Neural cell (in vitro differentiated cells): ENCODE data around the gene TMC7.

Experiments used
- EP300 ChIP-seq: fragments of 450-650 bp; conservative IDR thresholded peaks from 2 replicates; pipeline ENCODE4 v1.6.1; 2014; ENCODE audit warnings: antibody characterized with exemption, mild to moderate bottlenecking, moderate library complexity; ENCODE audit not compliant: poor library complexity, severe bottlenecking
- EZH2 ChIP-seq: fragments of 200-600, 300-800 bp; shearing (Covaris generic), sonication (generic); IDR thresholded peaks from 2 replicates; pipeline ENCODE4 v1.6.1; 2014; ENCODE audit warnings: antibody characterized with exemption, low read length, borderline replicate concordance, mild to moderate bottlenecking; ENCODE audit not compliant: insufficient read depth, poor library complexity, severe bottlenecking
- MXI1 ChIP-seq: fragments of 450-650 bp; conservative IDR thresholded peaks from 2 replicates; pipeline ENCODE4 v1.6.1; 2014; ENCODE audit warnings: antibody characterized with exemption, mild to moderate bottlenecking; ENCODE audit not compliant: poor library complexity, severe bottlenecking
- POLR2AphosphoS5 ChIP-seq: IDR thresholded peaks from 2 replicates; pipeline ENCODE4 v1.6.1; 2012
- RAD21 ChIP-seq: fragments of 450-650 bp; conservative IDR thresholded peaks from 2 replicates; pipeline ENCODE4 v1.6.1; 2014; ENCODE audit warnings: antibody characterized with exemption, mild to moderate bottlenecking, moderate library complexity
- SMC3 ChIP-seq: fragments of 450-650 bp; conservative IDR thresholded peaks from 2 replicates; pipeline ENCODE4 v1.6.1; 2014; ENCODE audit warnings: antibody characterized with exemption, mild to moderate bottlenecking, moderate library complexity; ENCODE audit not compliant: poor library complexity
- TAF1 ChIP-seq: IDR thresholded peaks from 2 replicates; pipeline ENCODE4 v1.6.1; 2012; ENCODE audit warnings: low read depth
- TF ChIP-seq, protein P1 (sequence below): fragments of 450-650 bp; IDR thresholded peaks from 2 replicates; pipeline ENCODE4 v1.5.1; 2014; ENCODE audit warnings: antibody characterized with exemption, mild to moderate bottlenecking, moderate library complexity; ENCODE audit not compliant: poor library complexity, severe bottlenecking
- TF ChIP-seq, protein P2 (sequence below): IDR thresholded peaks from 2 replicates; pipeline ENCODE4 v1.6.1; 2012; ENCODE audit warnings: borderline replicate concordance

DNA sequence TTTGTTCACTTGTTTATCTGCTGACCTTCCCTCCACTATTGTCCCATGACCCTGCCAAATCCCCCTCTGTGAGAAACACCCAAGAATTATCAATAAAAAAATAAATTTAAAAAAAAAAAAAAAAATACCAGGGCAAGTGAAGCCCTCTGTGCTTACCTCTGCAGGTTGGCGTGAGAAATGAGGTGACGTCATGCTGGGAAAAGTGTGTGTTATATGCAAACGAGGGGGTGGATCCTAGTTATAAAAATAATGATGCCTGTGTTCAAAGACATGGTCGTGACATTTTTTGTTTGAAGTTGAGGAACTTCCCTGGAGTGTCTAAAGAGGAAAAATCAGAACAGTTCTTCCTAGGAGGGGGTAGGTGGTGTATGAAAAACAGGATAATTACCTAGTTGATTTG, 20.2 kb downstream of the TMC7 start:
- TF ChIP-seq RAD21 (no peak), SMC3 (no peak), TAF1 (no peak), MXI1 (no peak), EP300 (no peak), EZH2 (no peak), POLR2AphosphoS5 (no peak)
- TF ChIP-seq, protein P1, sequence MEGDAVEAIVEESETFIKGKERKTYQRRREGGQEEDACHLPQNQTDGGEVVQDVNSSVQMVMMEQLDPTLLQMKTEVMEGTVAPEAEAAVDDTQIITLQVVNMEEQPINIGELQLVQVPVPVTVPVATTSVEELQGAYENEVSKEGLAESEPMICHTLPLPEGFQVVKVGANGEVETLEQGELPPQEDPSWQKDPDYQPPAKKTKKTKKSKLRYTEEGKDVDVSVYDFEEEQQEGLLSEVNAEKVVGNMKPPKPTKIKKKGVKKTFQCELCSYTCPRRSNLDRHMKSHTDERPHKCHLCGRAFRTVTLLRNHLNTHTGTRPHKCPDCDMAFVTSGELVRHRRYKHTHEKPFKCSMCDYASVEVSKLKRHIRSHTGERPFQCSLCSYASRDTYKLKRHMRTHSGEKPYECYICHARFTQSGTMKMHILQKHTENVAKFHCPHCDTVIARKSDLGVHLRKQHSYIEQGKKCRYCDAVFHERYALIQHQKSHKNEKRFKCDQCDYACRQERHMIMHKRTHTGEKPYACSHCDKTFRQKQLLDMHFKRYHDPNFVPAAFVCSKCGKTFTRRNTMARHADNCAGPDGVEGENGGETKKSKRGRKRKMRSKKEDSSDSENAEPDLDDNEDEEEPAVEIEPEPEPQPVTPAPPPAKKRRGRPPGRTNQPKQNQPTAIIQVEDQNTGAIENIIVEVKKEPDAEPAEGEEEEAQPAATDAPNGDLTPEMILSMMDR, result no peak
- TF ChIP-seq, protein P2, sequence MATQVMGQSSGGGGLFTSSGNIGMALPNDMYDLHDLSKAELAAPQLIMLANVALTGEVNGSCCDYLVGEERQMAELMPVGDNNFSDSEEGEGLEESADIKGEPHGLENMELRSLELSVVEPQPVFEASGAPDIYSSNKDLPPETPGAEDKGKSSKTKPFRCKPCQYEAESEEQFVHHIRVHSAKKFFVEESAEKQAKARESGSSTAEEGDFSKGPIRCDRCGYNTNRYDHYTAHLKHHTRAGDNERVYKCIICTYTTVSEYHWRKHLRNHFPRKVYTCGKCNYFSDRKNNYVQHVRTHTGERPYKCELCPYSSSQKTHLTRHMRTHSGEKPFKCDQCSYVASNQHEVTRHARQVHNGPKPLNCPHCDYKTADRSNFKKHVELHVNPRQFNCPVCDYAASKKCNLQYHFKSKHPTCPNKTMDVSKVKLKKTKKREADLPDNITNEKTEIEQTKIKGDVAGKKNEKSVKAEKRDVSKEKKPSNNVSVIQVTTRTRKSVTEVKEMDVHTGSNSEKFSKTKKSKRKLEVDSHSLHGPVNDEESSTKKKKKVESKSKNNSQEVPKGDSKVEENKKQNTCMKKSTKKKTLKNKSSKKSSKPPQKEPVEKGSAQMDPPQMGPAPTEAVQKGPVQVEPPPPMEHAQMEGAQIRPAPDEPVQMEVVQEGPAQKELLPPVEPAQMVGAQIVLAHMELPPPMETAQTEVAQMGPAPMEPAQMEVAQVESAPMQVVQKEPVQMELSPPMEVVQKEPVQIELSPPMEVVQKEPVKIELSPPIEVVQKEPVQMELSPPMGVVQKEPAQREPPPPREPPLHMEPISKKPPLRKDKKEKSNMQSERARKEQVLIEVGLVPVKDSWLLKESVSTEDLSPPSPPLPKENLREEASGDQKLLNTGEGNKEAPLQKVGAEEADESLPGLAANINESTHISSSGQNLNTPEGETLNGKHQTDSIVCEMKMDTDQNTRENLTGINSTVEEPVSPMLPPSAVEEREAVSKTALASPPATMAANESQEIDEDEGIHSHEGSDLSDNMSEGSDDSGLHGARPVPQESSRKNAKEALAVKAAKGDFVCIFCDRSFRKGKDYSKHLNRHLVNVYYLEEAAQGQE, result no peak
